Duodenal mucosa (tissue), 2 donors: ENCODE data around the gene DESI1.
"Not testable (repeated sequence)": the region's sequence is repeated elsewhere in the genome, so short reads cannot be mapped to it uniquely, and the experiment has no call there.

Experiments
- H3K27ac ChIP-seq: one replicate; pipeline ENCODE4 v1.7.0; 2013; ENCODE audit warnings: low read depth, low read length
- H3K27me3 ChIP-seq, 2 donors: one replicate each; pipeline ENCODE4 v1.7.0; 2013; ENCODE audit warnings: low read length in 2 of 2, control low read depth in 1 of 2; ENCODE audit not compliant: insufficient read depth in 2 of 2, control insufficient read depth in 1 of 2
- H3K36me3 ChIP-seq, 2 donors: one replicate each; pipeline ENCODE4 v1.7.0; 2013; ENCODE audit warnings: low read length in 2 of 2, control low read depth in 1 of 2; ENCODE audit not compliant: insufficient read depth in 2 of 2, control insufficient read depth in 1 of 2
- H3K4me1 ChIP-seq, 2 donors: one replicate each; pipeline ENCODE4 v1.7.0; 2013; ENCODE audit warnings: low read length in 2 of 2, control low read depth in 1 of 2; ENCODE audit not compliant: insufficient read depth in 2 of 2, control insufficient read depth in 1 of 2
- H3K4me3 ChIP-seq, 2 donors: one replicate each; pipeline ENCODE4 v1.7.0; 2013; ENCODE audit warnings: low read length in 2 of 2, low read depth in 1 of 2
- H3K9ac ChIP-seq, 2 donors: one replicate each; pipeline ENCODE4 v1.7.0; 2013; ENCODE audit warnings: low read length in 2 of 2, low read depth in 1 of 2
- H3K9me3 ChIP-seq, 2 donors: one replicate each; pipeline ENCODE4 v1.7.0; 2013; ENCODE audit warnings: low read length in 2 of 2, control low read depth in 1 of 2; ENCODE audit not compliant: control insufficient read depth in 1 of 2

DESI1 gene

DNA sequence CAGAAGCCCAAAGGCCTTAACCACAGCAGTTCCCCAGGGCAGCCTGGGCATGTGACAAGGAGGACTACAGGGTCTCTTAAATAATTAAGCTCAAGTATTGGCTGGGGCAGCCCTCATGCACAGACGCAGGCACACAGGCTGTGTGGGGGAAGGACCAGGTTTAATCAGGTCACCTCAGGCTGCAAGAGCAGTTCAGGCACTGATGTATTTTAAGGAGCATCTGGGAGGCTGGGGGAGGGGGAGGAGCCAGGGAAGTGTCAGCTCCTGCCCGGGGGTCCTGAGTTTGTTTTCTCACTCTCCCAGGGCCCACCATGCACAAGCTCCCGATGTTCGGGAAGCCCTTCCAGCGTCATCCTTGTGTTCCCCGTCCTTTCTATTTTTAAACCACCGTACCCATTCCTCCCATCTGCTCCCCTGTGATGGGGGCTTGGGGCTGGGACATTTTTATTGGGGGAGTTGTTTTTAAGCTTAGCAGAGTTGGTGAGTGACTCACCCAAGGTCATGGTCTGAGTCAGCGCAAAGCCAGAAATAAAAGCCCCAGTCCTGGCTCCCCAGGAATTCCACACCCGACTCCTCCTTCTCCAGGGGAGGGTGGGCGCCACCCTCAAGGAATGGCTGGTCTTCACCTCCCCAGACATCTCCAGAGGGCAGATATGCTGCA is 57.7 kb downstream of the DESI1 start:
- Histone ChIP-seq H3K9ac (no peak overlapping the region), H3K4me1 (no peaks in the 10 kb centered on the region), H3K9me3 (no peaks in the 10 kb centered on the region), H3K27me3 (no peaks in the 10 kb centered on the region), H3K4me3 (no peak overlapping the region), H3K27ac (no peak overlapping the region), H3K36me3 (no peaks in the 10 kb centered on the region)

DNA sequence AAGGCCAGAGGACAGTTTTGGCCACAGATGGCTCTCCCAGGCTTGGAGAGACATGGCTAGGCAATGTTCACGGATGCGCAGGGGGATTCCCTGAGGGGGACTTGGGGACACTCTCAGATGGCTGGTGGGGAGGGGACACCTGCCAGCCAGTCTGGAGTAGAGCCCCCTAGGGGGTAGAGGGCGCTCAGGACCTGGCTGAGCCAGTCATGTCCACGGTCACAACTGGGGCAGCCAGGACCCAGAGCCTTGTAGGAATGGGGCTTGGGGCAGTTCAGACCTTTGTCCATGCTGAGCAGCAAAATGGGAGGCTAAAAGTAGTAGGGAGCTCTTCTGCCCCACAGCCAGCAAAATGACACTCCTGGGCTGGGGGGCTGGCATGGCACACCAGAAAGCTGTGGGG is 58.4 kb downstream of the DESI1 start:
- Histone ChIP-seq H3K9ac (no peak overlapping the region), H3K4me1 (no peaks in the 10 kb centered on the region), H3K27ac (no peak overlapping the region), H3K9me3 (no peaks in the 10 kb centered on the region), H3K36me3 (no peaks in the 10 kb centered on the region), H3K27me3 (no peaks in the 10 kb centered on the region), H3K4me3 (no peak overlapping the region)

GRCh38 chr22:41561788-41562187 is 59.1 kb downstream of the DESI1 start:
- Histone ChIP-seq H3K36me3 (no peaks in the 10 kb centered on the region), H3K9ac (no peak overlapping the region), H3K4me1 (no peaks in the 10 kb centered on the region), H3K27ac (peak overlapping the region; percentile 32), H3K9me3 (no peaks in the 10 kb centered on the region), H3K4me3 (no peak overlapping the region), H3K27me3 (no peaks in the 10 kb centered on the region)

DNA sequence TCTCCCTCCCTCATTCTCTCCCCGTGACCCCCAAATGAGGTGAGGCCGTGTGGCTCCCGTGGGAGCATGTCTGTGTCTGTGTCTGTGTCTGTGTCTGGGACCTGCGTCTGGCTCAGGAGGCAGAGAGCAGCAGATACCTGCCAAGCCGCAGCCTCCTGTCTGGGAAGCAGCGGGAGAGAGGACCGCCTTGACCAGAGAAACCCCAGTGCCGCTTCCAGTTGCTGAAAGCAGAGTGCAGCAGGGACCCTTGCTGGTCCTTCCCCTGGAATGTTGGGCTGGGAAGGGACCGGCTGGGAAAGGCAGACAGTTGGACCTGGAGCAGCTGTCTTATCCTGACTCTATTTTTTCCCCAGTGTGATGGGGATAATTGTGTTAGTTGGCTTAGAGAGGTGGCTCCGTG is 59.5 kb downstream of the DESI1 start:
- Histone ChIP-seq H3K9ac (no peak overlapping the region), H3K27ac (no peak overlapping the region)

GRCh38 chr22:41560095-41560471 is 60.8 kb downstream of the DESI1 start:
- H3K27ac ChIP-seq = no peak overlapping the region
- no peaks in the 10 kb centered on the region for H3K36me3 ChIP-seq
- H3K9me3 ChIP-seq = no peaks in the 10 kb centered on the region
- no peak overlapping the region for H3K9ac ChIP-seq
- no peaks in the 10 kb centered on the region for H3K4me1 ChIP-seq
- H3K27me3 ChIP-seq = no peaks in the 10 kb centered on the region
- no peak overlapping the region for H3K4me3 ChIP-seq

More for the DNA sequence above, 59.5 kb downstream of the DESI1 start:
- Histone ChIP-seq H3K4me3 (peak overlapping the region in 1 of 2 donors; percentile 5), H3K36me3 (no peaks in the 10 kb centered on the region), H3K4me1 (no peaks in the 10 kb centered on the region), H3K27me3 (no peaks in the 10 kb centered on the region), H3K9me3 (no peaks in the 10 kb centered on the region)

DNA sequence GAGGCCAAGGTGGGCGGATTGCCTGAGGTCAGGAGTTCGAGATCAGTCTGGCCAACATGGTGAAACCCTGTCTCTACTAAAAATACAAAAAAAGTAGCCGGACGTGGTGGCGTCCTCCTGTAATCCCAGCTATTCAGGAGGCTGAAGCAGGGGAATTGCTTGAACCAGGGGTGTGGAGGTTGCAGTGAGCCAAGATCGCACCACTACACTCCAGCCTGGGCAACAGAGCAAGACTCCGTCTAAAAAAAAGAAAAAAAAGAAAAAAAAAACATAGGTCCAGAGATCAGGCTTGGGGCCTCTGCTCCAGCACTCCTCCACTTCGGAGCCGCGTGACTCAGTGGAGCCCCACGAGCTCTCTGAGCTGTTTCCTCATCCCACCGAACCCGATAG is 62.6 kb downstream of the DESI1 start:
- H3K36me3 ChIP-seq, H3K9ac ChIP-seq, H3K27me3 ChIP-seq, H3K9me3 ChIP-seq, H3K4me1 ChIP-seq, H3K27ac ChIP-seq, H3K4me3 ChIP-seq: not testable (repeated sequence)

- Histone ChIP-seq H3K4me1 (no peaks in the 10 kb centered on the region), H3K27ac (no peak overlapping the region), H3K4me3 (no peak overlapping the region), H3K36me3 (no peaks in the 10 kb centered on the region), H3K9me3 (no peaks in the 10 kb centered on the region), H3K27me3 (no peaks in the 10 kb centered on the region), H3K9ac (no peak overlapping the region)
These were observed 63.2 kb downstream of the DESI1 start for GRCh38 chr22:41557401-41558240.

DNA sequence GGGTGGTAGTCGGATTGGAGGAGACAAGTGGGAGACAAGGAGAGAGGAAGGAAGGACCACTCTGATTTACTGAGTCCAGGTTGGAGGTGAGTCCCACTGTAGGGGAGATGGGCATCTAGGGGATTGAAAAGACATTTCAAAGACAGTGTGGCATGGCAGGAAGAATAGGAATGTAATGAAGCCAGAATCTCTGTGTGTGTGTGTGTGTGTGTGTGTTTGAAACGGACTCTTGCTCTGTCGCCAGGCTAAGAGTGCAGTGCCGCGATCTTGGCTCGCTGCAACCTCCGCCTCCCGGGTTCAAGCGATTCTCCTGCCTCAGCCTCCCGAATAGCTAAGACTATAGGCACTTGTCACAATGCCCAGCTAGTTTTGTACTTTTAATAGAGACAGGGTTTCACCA is 64.3 kb downstream of the DESI1 start:
- Histone ChIP-seq H3K9ac (no peak overlapping the region), H3K27ac (no peak overlapping the region), H3K4me1 (no peaks in the 10 kb centered on the region), H3K36me3 (no peaks in the 10 kb centered on the region), H3K27me3 (no peaks in the 10 kb centered on the region), H3K4me3 (peak overlapping the region in 1 of 2 donors; percentile 30), H3K9me3 (no peaks in the 10 kb centered on the region)

DNA sequence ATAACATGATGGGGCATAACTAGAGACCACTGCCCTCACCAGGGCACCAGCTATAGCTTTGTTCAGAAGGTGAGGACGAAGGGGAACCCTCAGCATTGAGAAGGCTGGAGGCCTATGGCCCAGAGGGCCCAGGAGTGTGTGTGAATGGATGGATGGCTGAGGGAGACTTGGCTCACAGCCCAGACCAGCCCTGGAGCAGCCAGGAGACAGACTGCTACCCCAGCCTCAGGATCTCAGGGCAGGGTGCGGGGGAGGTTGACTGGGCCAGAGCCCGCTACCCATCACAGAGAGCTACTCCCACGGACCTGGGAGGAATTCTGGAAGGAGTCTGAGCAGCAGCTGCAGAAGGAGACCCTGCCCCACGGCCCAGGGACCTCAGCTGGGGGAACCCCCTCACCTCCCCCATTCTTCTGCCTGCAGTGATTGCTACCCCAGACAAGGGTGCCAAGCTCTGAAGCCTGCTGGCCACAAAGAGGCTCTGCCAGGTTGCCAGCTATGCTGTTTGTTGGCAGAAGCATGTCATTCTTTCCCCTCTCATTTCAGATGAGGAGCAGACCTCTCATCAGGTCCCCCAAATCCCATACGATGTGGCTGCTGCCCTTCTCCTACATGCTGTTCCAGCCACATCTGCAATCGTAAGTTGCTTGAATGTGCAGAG is 65.4 kb downstream of the DESI1 start:
- Histone ChIP-seq H3K9ac (no peak overlapping the region), H3K27ac (no peak overlapping the region), H3K4me1 (no peaks in the 10 kb centered on the region), H3K27me3 (no peaks in the 10 kb centered on the region), H3K9me3 (no peaks in the 10 kb centered on the region), H3K4me3 (no peak overlapping the region), H3K36me3 (no peaks in the 10 kb centered on the region)

DNA sequence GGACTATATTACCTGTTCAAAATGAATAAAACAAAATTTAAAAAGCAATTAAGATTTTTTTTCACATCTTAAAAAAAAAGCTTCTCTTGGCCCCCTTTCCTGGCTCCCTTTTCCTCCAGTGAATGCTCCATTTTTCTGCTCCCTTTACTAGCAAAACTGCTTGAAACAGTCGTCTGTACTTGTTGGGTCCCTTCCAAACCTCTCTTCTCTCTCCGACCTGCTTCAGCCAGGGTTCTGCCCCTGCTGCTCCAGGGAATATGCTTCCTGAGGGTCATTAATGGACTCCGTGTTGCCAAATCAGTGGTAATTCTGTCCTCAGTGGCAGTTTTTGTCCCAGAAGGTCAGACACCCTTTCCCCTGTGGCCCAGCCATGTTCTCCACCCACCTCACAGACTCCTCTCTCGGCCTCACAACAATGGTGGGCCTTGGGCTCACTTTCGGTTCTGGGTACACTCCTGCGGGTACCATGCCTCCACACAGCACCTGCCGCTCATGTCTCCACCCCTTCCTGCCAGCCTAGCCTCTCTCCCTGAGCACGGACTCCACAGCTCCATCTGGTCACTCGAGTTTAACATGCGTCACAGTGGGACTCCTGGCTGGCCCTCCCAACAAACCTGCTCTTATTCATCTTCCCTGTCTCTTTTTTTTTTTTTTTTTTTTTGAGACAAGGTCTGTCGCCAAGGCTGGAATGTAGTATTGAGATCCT is 68.8 kb downstream of the DESI1 start:
- Histone ChIP-seq H3K36me3 (no peaks in the 10 kb centered on the region), H3K27me3 (no peaks in the 10 kb centered on the region), H3K9me3 (no peaks in the 10 kb centered on the region), H3K4me3 (peak overlapping the region in 1 of 2 donors; percentile 40), H3K4me1 (no peaks in the 10 kb centered on the region), H3K27ac (no peak overlapping the region), H3K9ac (no peak overlapping the region)
